ENCODE data around the gene KLHL24.

DNA sequence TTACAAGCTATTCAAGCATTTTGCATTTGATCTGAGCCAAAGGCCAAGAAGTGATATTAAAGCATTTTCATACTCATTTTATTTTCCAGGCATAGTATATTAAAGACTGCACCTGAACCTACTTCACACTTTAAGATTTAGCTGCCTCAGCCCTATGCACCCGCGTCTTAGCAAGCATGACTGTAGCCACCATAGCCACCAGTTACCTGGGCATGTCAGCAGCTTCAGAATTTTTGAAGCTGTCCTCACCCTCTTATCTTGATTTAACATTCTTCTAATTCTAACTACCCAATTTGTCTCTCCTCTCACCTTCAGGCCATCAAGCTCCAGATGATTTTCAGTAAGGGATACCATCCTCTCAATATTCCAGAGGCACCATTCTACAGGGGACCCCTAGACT lies 40.8 kb upstream of the KLHL24 start:
- TF ChIP-seq EP300 (IDR thresholded peaks at IDR 0.05; ENCODE audit: low read depth) (no peak), CTCF (IDR thresholded peaks at IDR 0.05) (no peak), POLR2AphosphoS5 (IDR thresholded peaks at IDR 0.05) (no peak), POLR2A (IDR thresholded peaks at IDR 0.05) (no peak)
